Body of pancreas (tissue), 4 donors: ENCODE results near the gene RPL13.

Experiments used
- CTCF ChIP-seq, 7 experiments: fragments of 450-650 bp in 4 of 7; fragments of 200-600 bp in 3 of 7; sonication (generic) in 3 of 7; IDR thresholded peaks; one replicate each; pipeline ENCODE4 v1.5.1; 2016 to 2019; ENCODE audit warnings: antibody characterized with exemption in 7 of 7
- POLR2A ChIP-seq, 3 donors: fragments of 450-650 bp; IDR thresholded peaks; one replicate each; pipeline ENCODE4 v1.6.1; 2016; ENCODE audit warnings: antibody characterized with exemption in 3 of 3, mild to moderate bottlenecking in 2 of 3

- no peak for TF ChIP-seq POLR2A (IDR thresholded peaks at IDR 0.05)
- TF ChIP-seq CTCF (IDR thresholded peaks at IDR 0.05), result no peak
These were observed 36.6 kb downstream of the RPL13 start for GRCh38 chr16:89596957-89597649.
